Ishikawa (cell line): ENCODE results near the gene TNNI3K.

Experiments
- CEBPB ChIP-seq: IDR thresholded peaks from 2 replicates; pipeline ENCODE4 v1.6.1; 2012
- CREB1 ChIP-seq: IDR thresholded peaks from 2 replicates; pipeline ENCODE4 v1.6.1; 2012; ENCODE audit warnings: low read depth
- EGR1 ChIP-seq: IDR thresholded peaks from 2 replicates; pipeline ENCODE4 v1.6.1; 2012
- EP300 ChIP-seq: IDR thresholded peaks from 2 replicates; pipeline ENCODE4 v1.6.1; 2012; ENCODE audit warnings: borderline replicate concordance
- FOXM1 ChIP-seq: IDR thresholded peaks from 2 replicates; pipeline ENCODE4 v1.6.1; 2012; ENCODE audit warnings: low read depth, borderline replicate concordance
- MAX ChIP-seq: IDR thresholded peaks from 2 replicates; pipeline ENCODE4 v1.6.1; 2012
- NFIC ChIP-seq: IDR thresholded peaks from 2 replicates; pipeline ENCODE4 v1.6.1; 2012
- RAD21 ChIP-seq: IDR thresholded peaks from 2 replicates; pipeline ENCODE4 v1.6.1; 2012; ENCODE audit warnings: low read depth
- REST ChIP-seq: IDR thresholded peaks from 2 replicates; pipeline ENCODE4 v1.6.1; 2012; ENCODE audit warnings: low read depth, mild to moderate bottlenecking
- TAF1 ChIP-seq: IDR thresholded peaks from 2 replicates; pipeline ENCODE4 v1.6.1; 2012; ENCODE audit warnings: low read depth, mild to moderate bottlenecking
- TCF12 ChIP-seq: IDR thresholded peaks from 2 replicates; pipeline ENCODE4 v1.6.1; 2012; ENCODE audit warnings: low read depth
- TEAD4 ChIP-seq: IDR thresholded peaks from 2 replicates; pipeline ENCODE4 v1.6.1; 2012
- YY1 ChIP-seq: IDR thresholded peaks from 2 replicates; pipeline ENCODE4 v1.6.1; 2012; ENCODE audit warnings: low read depth
- ZBTB7A ChIP-seq: IDR thresholded peaks from 2 replicates; pipeline ENCODE4 v1.6.1; 2012; ENCODE audit warnings: low read depth
- TF ChIP-seq, protein P1 (sequence below): IDR thresholded peaks from 2 replicates; pipeline ENCODE4 v1.6.1; 2012

TNNI3K gene

DNA sequence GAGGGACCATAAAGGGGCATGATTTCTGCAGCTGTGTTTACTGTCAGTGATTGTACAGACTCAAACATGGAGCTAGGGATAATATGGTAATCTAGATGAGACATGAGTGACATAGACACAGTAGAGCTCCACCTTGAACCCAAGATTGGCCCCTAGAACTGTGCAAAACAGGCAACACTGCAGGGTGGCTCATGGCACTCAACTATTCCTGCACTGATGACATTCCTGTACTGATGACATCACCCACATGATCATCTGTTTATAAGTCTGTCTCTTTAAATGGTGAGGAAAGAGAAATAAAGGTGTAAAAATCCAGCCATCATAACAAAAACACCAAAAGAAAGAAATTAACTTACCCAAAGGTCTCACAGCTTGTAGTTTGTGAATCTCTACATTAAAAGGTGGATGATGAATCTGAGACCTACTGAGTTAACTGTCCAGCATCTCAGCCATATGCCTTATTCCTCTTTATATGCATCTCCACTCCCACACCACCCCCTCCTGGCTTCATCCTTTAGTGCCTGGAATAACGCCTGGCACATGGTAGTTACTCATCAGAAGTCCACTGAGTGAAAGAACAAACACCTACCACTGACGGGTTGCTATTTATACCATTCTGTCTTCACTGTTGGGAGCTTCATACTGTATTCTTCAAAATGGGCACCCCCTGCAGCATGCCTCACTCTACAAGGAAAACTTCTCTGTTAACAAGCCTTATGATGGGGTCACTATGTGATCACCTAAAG is 277.2 kb downstream of the TNNI3K start, which contains the start of gene LRRC53:
TSS of gene LRRC53 (minus strand) at position 442 of the 746 bp plus-strand sequence. CDS start 29,262 bp downstream, outside the sequence.
- no peak for TF ChIP-seq REST
- TF ChIP-seq CREB1: no peak
- no peak for TF ChIP-seq RAD21
- no peak for TF ChIP-seq FOXM1
- TF ChIP-seq CEBPB: no peak
- TF ChIP-seq NFIC: no peak
- TF ChIP-seq ZBTB7A: no peak
- TF ChIP-seq TAF1: no peak
- TF ChIP-seq, protein P1, sequence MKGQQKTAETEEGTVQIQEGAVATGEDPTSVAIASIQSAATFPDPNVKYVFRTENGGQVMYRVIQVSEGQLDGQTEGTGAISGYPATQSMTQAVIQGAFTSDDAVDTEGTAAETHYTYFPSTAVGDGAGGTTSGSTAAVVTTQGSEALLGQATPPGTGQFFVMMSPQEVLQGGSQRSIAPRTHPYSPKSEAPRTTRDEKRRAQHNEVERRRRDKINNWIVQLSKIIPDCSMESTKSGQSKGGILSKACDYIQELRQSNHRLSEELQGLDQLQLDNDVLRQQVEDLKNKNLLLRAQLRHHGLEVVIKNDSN: no peak
- no peak for TF ChIP-seq MAX
- TF ChIP-seq YY1: no peak

GRCh38 chr1:74513411-74514300 is 278.5 kb downstream of the TNNI3K start:
- no peak for TF ChIP-seq TEAD4
- no peak for TF ChIP-seq NFIC

- TF ChIP-seq REST (no peak), TAF1 (no peak), CEBPB (no peak), TEAD4 (no peak)
Observed at GRCh38 chr1:74517599-74518051, 282.4 kb downstream of the TNNI3K start.

- TF ChIP-seq EP300 (no peak), YY1 (no peak), RAD21 (no peak), NFIC (no peak), REST (no peak), TAF1 (no peak), CEBPB (no peak), MAX (no peak), TEAD4 (no peak), FOXM1 (no peak), ZBTB7A (no peak), CREB1 (no peak)
- TF ChIP-seq, protein P1: no peak
Observed at GRCh38 chr1:74522148-74522547, 287.0 kb downstream of the TNNI3K start.

- no peak for TF ChIP-seq TEAD4
- no peak for TF ChIP-seq MAX
- no peak for TF ChIP-seq TCF12
- no peak for TF ChIP-seq YY1
- TF ChIP-seq TAF1: no peak
- TF ChIP-seq REST: no peak
- TF ChIP-seq ZBTB7A: no peak
- TF ChIP-seq CREB1: no peak
- TF ChIP-seq, protein P1: no peak
- no peak for TF ChIP-seq RAD21
- no peak for TF ChIP-seq EP300
- TF ChIP-seq FOXM1: no peak
- TF ChIP-seq EGR1: no peak
- no peak for TF ChIP-seq NFIC
- no peak for TF ChIP-seq CEBPB
Observed at GRCh38 chr1:74523873-74524480, 288.8 kb downstream of the TNNI3K start.
